BLaER1 treated with 17β-estradiol and CSF1 and Interleukin-3, amounts not matched to agents 10 nM and 100 nM (cell line): ENCODE data around the gene FAM181A.

Experiments
- H3K27ac ChIP-seq, 11 experiments: shearing (Covaris generic); formaldehyde crosslinking; 2 replicates each; pipeline ENCODE4 v1.8.1; 2022
- H3K27me3 ChIP-seq, 11 experiments: shearing (Covaris generic); formaldehyde crosslinking; 2 replicates each; pipeline ENCODE4 v1.8.1; 2022
- H3K36me3 ChIP-seq, 11 experiments: shearing (Covaris generic); formaldehyde crosslinking; 2 replicates each; pipeline ENCODE4 v1.8.1; 2022
- H3K4me1 ChIP-seq, 10 experiments: shearing (Covaris generic); formaldehyde crosslinking; 2 replicates each; pipeline ENCODE4 v1.8.1; 2022
- H3K4me2 ChIP-seq, 11 experiments: shearing (Covaris generic); formaldehyde crosslinking; 2 replicates each; pipeline ENCODE4 v1.8.1; 2022
- H3K4me3 ChIP-seq, 10 experiments: shearing (Covaris generic); formaldehyde crosslinking; 2 replicates each; pipeline ENCODE4 v1.8.1; 2022
- H3K9ac ChIP-seq, 11 experiments: shearing (Covaris generic); formaldehyde crosslinking; 2 replicates each; pipeline ENCODE4 v1.8.1; 2022
- H3K9me3 ChIP-seq, 11 experiments: shearing (Covaris generic); formaldehyde crosslinking; replicated peaks in 1 of 11; 2 replicates each; pipeline ENCODE4 v1.8.1; 2022
- H4K20me1 ChIP-seq, 11 experiments: shearing (Covaris generic); formaldehyde crosslinking; 2 replicates each; pipeline ENCODE4 v1.8.1; 2022
- Cebpa-rat ChIP-seq, 11 experiments: shearing (Covaris generic); IDR thresholded peaks; 2 replicates each; pipeline ENCODE4 v1.8.1; 2022

The FAM181A gene

DNA sequence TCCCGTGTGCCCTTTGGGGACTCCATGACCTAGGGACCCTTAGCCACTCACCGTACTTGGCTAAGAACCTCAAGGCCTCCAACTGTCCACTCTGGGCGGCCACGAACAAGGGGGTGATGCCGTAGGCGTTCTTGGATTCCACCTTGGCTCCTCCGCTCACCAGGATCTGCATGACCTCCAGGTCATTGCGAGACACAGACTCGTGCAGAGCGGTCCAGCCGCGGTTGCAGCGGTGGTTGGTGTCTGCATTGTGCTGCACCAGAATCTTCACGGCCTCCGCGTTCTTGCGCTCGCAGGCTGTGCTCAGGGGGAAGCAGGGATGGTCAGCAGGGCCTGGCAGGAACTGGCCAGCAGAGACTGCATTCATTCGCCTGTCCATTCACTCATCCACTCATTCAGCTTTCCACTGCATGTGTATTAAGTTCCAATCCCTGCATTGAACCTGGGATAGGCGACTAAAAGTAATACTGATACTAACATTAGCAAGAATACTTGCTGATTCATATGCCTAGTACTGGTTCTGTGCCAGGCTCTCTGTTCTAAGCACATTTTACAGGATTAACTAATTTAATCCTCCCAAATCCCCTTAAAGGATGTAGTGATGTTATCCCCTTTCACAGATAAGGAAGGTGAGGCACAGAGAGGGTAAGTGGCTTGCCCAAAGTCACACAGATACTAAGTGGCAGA lies 23.9 kb downstream of the FAM181A start:
- H3K4me3 ChIP-seq, result no peak overlapping the region
- no peaks in the 10 kb centered on the region for H4K20me1 ChIP-seq
- H3K9me3 ChIP-seq, result no peaks in the 10 kb centered on the region
- peaks cover 32 to 47% (median 40%) of the 10 kb centered on the region in 10 experiments for H3K4me1 ChIP-seq
- TF ChIP-seq Cebpa-rat (IDR thresholded peaks at IDR 0.05), result no peak
- 0 out of 22 replicates have a peak overlapping the region, but pooled peaks of 1 of the 11 experiments have one; percentile 1 for H3K4me2 ChIP-seq
- no peak overlapping the region for H3K9ac ChIP-seq
- no peaks in the 10 kb centered on the region for H3K36me3 ChIP-seq
- H3K27ac ChIP-seq, result no peak overlapping the region
- no peaks in the 10 kb centered on the region for H3K27me3 ChIP-seq

DNA sequence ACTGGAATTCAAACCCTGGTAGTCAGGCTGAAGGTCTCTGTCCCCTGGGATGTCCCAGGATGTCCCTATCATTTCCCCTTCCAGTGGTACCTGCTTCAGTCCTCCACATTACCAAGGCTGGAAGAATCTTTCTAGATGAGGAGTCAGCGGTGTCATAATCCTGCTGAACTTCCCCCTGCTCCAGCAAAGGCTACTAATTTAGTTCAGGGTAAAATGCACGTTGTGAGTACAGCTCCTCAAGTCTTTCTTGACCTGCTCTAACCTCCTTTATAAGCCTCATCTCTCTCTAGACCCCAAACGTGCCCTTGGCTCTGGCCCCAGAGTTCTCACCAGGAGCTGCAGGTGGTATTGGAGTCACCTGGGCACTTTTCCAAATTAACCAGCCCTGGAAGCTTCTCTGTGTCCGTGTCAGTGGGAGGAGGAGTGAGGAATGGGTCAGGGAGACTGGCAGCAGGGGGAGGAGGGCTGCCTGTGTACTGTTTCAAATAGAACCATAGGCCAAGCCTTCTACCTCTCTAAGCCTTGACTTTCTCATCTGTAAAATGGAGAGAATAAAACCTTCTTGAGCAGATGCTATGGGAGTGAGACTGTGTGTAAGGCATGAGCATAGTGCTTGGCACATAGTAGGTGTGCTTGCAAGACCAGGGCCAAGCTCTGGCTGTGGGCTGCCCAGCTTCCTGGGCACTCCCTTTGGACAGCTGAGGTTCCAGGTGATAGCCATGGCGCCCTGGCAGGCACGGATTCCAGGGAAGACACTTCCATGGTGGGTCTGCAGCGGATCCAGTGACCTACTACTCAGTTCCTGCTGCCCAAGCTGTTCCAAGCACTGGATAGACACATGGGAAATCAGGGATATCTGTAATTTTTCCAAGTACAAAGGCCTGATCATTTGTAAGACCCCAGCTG lies 24.7 kb downstream of the FAM181A start:
- Histone ChIP-seq H4K20me1 (no peaks in the 10 kb centered on the region), H3K27me3 (no peaks in the 10 kb centered on the region), H3K36me3 (no peaks in the 10 kb centered on the region), H3K27ac (no peak overlapping the region), H3K9ac (no peak overlapping the region), H3K9me3 (no peaks in the 10 kb centered on the region), H3K4me1 (peaks cover 40 to 55% (median 48%) of the 10 kb centered on the region in 10 experiments), H3K4me3 (no peak overlapping the region), H3K4me2 (peak overlapping the region in 3 of 11 experiments; percentile 1 to 93 (median 89); a peak in 1 of 22 replicates)
- TF ChIP-seq Cebpa-rat (IDR thresholded peaks at IDR 0.05), result no peak

DNA sequence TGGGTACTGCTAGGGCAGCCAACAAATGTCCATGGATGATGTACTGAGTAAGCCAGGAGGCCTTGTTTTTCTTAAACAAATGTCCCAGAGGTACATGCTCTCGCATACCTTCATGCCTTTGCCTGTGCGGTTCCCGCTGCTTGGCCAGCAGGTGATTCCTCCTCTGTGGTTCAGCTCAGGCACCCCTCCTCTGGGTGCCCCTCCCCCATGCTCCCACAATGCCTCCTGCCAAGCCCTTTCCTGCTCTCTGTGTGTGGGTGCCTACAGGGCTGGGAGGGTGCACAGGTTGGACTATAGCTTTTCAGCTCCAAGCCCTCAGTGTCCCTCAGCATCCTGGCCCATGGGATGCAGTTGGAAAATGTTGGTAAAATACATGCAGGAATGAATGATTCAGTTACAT lies 25.7 kb downstream of the FAM181A start:
- Histone ChIP-seq H3K9me3 (no peaks in the 10 kb centered on the region), H3K27me3 (no peaks in the 10 kb centered on the region), H3K27ac (no peak overlapping the region), H3K36me3 (no peaks in the 10 kb centered on the region), H3K4me2 (peak overlapping the region; percentile 76 to 98 (median 90); a peak in 18 of 22 replicates), H4K20me1 (no peaks in the 10 kb centered on the region), H3K9ac (no peak overlapping the region), H3K4me1 (peaks cover 50 to 64% (median 57%) of the 10 kb centered on the region in 10 experiments), H3K4me3 (no peak overlapping the region)
- TF ChIP-seq Cebpa-rat (IDR thresholded peaks at IDR 0.05), result no peak

DNA sequence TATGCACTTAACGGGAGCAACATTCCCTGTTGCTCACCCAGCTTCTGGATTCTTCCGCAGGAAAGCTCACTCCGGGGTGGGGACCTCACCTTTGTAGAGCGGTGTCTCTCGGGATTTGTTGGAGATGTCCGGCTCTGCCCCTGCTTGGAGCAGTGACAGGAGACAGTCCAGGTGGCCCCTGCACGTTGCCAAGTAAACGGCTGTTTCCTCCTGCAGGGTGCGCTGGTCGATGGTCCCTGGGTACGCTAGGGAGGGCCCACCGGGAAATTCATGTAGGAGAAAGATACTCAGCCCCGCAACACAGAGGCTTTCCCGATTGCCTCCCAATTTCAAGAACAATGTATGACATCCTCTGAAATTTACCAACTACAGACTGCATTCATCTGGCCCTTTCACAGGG lies 26.1 kb downstream of the FAM181A start:
- H3K4me1 ChIP-seq, result peaks cover 54 to 68% (median 61%) of the 10 kb centered on the region in 10 experiments
- peak overlapping the region in 2 of 11 experiments; percentile 12 to 26; a peak in 2 of 22 replicates for H3K9ac ChIP-seq
- peak overlapping the region in 5 of 11 experiments; percentile 76 to 91 (median 87); a peak in 4 of 22 replicates for H3K27ac ChIP-seq
- no peaks in the 10 kb centered on the region for H4K20me1 ChIP-seq
- TF ChIP-seq Cebpa-rat (IDR thresholded peaks at IDR 0.05), result no peak
- H3K4me3 ChIP-seq, result no peak overlapping the region
- no peaks in the 10 kb centered on the region for H3K36me3 ChIP-seq
- H3K4me2 ChIP-seq, result peak overlapping the region; percentile 76 to 98 (median 90)
- H3K27me3 ChIP-seq, result no peaks in the 10 kb centered on the region
- no peaks in the 10 kb centered on the region for H3K9me3 ChIP-seq

DNA sequence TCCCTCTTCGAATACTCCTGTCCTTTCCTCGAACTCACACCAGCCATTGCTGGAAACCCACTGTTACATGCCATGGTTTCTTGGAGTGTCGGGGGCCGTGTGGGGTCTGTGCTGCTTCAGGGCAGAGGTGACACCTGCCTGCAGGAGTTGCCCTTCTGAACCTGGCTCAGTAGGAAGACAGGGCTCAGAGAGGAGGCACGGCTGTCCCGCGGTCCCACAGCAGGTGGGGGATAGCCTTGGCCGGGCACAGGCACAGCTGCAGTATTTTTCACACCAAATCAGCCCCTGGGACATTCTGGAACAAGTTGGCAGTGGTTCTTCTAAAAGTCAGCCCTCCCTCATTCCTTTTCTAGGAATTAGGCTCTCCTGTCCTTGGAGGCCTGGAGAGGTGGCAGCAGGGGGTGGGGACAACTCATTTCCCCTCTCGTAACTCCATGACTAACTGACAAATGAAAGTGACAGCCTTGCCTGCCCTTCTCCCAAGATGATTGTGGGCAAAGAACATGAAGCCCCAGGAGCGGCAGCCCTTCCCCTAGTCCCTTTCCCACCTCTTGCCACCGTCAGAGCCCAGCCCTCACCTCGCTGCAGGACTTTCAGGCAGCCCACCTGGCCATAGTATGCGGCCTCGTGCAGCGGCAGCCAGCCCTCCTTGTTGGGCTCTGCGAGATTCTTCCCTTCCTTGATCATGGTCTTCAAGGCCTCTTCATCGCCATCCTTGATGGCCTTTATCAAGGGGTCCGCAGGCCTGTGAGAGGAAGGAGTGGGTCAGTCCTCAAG lies 26.8 kb downstream of the FAM181A start:
- Histone ChIP-seq H3K27ac (peak overlapping the region in 10 of 11 experiments; percentile 13 to 94 (median 89); a peak in 18 of 22 replicates), H3K27me3 (no peaks in the 10 kb centered on the region), H3K4me1 (peaks cover 61 to 75% (median 68%) of the 10 kb centered on the region in 10 experiments), H3K9ac (peak overlapping the region in 6 of 11 experiments; percentile 3 to 80 (median 30); a peak in 11 of 22 replicates), H4K20me1 (no peaks in the 10 kb centered on the region), H3K4me2 (peak overlapping the region; percentile 76 to 98 (median 90)), H3K4me3 (no peak overlapping the region; a peak in 2 of 20 replicates), H3K36me3 (no peaks in the 10 kb centered on the region), H3K9me3 (no peaks in the 10 kb centered on the region)
- no peak for TF ChIP-seq Cebpa-rat (IDR thresholded peaks at IDR 0.05)

DNA sequence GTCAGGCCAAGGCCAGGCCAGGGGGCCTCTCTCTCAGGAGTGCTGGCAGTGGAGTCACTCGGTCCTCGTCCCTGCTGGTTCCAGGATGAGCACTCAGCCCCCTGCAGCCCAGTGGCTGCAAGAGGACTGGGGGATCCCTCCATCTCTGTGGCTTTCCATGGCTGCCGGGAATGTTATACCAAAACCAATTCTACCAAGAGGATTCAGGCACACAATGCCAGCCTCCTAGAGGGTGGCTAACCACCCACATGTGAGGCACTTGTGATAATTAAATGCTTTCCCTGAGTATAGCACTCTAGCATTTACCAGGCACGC lies 27.3 kb downstream of the FAM181A start:
- no peaks in the 10 kb centered on the region for H3K27me3 ChIP-seq
- peaks cover 66 to 80% (median 73%) of the 10 kb centered on the region in 10 experiments for H3K4me1 ChIP-seq
- no peaks in the 10 kb centered on the region for H4K20me1 ChIP-seq
- H3K9me3 ChIP-seq, result no peaks in the 10 kb centered on the region
- H3K27ac ChIP-seq, result peak overlapping the region in 10 of 11 experiments; percentile 13 to 94 (median 89); a peak in 18 of 22 replicates
- TF ChIP-seq Cebpa-rat (IDR thresholded peaks at IDR 0.05), result no peak
- H3K4me3 ChIP-seq, result no peak overlapping the region; a peak in 2 of 20 replicates
- no peaks in the 10 kb centered on the region for H3K36me3 ChIP-seq
- H3K9ac ChIP-seq, result peak overlapping the region in 7 of 11 experiments; percentile 3 to 80 (median 45); a peak in 11 of 22 replicates
- H3K4me2 ChIP-seq, result peak overlapping the region; percentile 76 to 98 (median 90)

DNA sequence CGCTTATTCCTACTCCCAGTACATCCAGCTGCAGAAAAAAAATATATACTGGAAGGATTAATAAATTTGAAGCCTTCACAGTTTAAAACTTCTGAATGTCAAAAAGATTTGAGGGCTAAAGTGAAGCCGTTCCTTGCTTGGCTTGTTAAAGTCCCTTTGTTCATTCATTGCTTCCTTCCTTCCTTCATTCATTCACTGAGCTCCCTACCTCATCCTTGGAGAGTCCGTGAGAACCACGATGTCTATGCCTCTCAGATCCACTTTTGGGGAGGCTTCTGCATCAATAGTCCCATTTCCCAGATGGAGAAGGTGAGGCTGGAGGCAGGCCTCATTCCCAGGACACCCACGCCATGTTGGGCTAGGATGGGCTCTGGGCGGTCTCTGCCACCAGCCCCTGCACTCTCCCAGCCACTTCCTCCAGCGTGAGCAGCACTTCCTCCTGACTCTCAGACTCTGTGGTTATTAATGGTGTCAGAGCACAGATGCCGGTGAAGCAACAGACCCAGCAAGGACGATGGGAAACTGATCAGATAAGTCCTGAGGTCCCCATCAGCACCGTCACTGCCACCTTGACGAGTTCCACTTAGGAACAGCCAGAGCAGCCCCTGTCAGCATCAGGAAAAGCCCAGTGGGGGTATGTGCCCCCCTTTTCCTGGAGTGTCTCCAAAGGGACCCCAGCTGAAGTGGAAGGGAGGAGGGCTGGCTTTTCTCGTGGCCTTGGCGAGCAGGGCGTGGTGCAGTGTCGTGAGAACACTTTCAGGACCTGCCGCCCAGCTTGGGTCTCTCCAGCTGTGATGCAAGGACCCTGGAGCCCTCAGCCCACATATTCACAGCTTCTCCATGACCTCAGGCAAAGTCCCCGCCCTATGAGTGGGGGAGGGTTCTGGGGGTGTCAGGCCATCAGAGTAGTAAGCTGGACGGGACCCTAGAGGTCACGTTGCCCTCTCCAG lies 28.0 kb downstream of the FAM181A start:
- no peaks in the 10 kb centered on the region for H3K36me3 ChIP-seq
- peak overlapping the region in 9 of 10 experiments; percentile 5 to 64 (median 45); a peak in 15 of 20 replicates for H3K4me3 ChIP-seq
- H3K9ac ChIP-seq, result peak overlapping the region; percentile 49 to 82 (median 75); a peak in 21 of 22 replicates
- no peaks in the 10 kb centered on the region for H3K27me3 ChIP-seq
- peak overlapping the region; percentile 76 to 98 (median 90) for H3K4me2 ChIP-seq
- peak overlapping the region; percentile 47 to 94 (median 87) for H3K27ac ChIP-seq
- peak; percentile 22 to 93 (median 85); a peak in 17 of 22 replicates for TF ChIP-seq Cebpa-rat (IDR thresholded peaks at IDR 0.05)
- no peaks in the 10 kb centered on the region for H3K9me3 ChIP-seq
- peaks cover 73 to 88% (median 80%) of the 10 kb centered on the region in 10 experiments for H3K4me1 ChIP-seq
- H4K20me1 ChIP-seq, result no peaks in the 10 kb centered on the region
